Stimulated activated memory B cell treated with anti-CD40 and anti-IgM and Interleukin-4, amounts not matched to agents 10 μg/mL and 1 μg/mL and 100 μg/mL, for 72 hours (primary cell): Measurements from ENCODE around the gene EBF4.
"Not testable (repeated sequence)": the region's sequence is repeated elsewhere in the genome, so short reads cannot be mapped to it uniquely, and the experiment has no call there.

Experiments
- ATAC-seq: fragments of 150-1000 bp; cut with Tn5 transposase; 2 replicates; pipeline ENCODE4 v1.10.0; 2021
- H3K27ac Mint-ChIP-seq: one replicate; pipeline ENCODE4 v1.8.0; 2022; ENCODE audit warnings: mild to moderate bottlenecking, mixed read lengths
- H3K27me3 Mint-ChIP-seq: one replicate; pipeline ENCODE4 v1.8.0; 2022; ENCODE audit warnings: mixed read lengths
- H3K36me3 Mint-ChIP-seq: one replicate; pipeline ENCODE4 v1.8.0; 2022; ENCODE audit warnings: mixed read lengths
- H3K4me1 Mint-ChIP-seq: one replicate; pipeline ENCODE4 v1.8.0; 2022; ENCODE audit warnings: mixed read lengths
- H3K4me3 Mint-ChIP-seq: one replicate; pipeline ENCODE4 v1.8.0; 2022; ENCODE audit warnings: mild to moderate bottlenecking, moderate library complexity, mixed read lengths
- H3K9me3 Mint-ChIP-seq: one replicate; pipeline ENCODE4 v1.8.0; 2022; ENCODE audit warnings: mixed read lengths

EBF4 gene

DNA sequence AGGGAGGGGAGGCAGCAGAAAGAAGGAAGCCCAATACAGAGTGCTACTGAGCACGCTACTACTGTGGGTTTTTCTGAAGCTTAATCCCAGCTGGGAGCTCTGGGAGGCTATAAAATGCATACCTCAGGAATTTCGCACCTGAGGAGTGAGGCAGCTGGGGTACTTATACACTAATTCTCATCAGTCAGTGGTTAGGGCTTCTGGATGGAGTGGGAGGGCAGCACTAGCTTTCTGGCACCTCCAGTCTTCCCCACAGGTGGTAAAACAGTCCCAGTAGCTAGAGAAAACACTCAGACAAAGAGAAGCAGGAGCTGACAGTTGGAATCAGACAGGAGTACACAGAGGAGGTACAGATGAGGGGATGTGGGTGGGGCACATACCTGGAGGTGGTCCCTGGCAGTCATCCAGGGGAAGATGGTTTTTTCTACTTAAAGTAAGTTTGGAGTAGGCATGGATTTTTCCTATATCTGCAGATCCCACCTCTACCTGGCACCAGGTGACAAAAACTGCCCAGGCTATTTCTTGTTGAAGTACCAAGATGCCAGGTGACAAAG, 70.1 kb downstream of the EBF4 start:
- H3K27ac Mint-ChIP-seq = no peak overlapping the region
- ATAC-seq = no peak
- H3K27me3 Mint-ChIP-seq = peaks cover 74% of the 10 kb centered on the region
- H3K36me3 Mint-ChIP-seq = no peaks in the 10 kb centered on the region
- no peaks in the 10 kb centered on the region for H3K4me1 Mint-ChIP-seq
- no peaks in the 10 kb centered on the region for H3K9me3 Mint-ChIP-seq
- H3K4me3 Mint-ChIP-seq = no peak overlapping the region

GRCh38 chr20:2763186-2763585, 70.6 kb downstream of the EBF4 start:
- Mint-ChIP-seq H3K27ac (no peak overlapping the region), H3K4me3 (no peak overlapping the region), H3K9me3 (no peaks in the 10 kb centered on the region), H3K36me3 (no peaks in the 10 kb centered on the region), H3K4me1 (no peaks in the 10 kb centered on the region), H3K27me3 (peaks cover 75% of the 10 kb centered on the region)
- ATAC-seq = no peak

GRCh38 chr20:2767768-2768631, 75.4 kb downstream of the EBF4 start:
- Mint-ChIP-seq H3K27ac (no peak overlapping the region), H3K4me3 (no peak overlapping the region), H3K36me3 (no peaks in the 10 kb centered on the region), H3K4me1 (peaks cover 5% of the 10 kb centered on the region), H3K9me3 (no peaks in the 10 kb centered on the region), H3K27me3 (peaks cover 65% of the 10 kb centered on the region)
- ATAC-seq = no peak

DNA sequence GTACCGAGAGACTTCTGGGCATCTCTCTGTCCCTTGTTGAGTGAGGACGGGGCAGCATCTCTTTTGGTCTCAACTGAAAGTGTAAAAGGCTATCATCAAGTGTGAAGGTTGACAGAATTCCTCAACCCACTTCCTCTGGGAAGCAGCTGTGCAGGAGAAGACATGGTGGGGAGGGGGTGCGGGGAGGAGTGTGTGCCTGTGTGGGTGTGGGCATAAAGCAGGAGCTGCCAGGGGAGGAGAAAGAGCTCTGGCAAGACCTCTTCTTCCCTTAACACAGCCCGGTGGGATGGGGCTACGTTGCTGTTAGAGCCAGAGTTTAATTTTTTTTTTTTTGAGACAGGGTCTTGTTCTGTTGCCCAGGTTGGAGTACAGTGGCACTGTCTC, 76.0 kb downstream of the EBF4 start:
- Mint-ChIP-seq H3K4me1 (peaks cover 8% of the 10 kb centered on the region), H3K36me3 (no peaks in the 10 kb centered on the region), H3K27me3 (peaks cover 65% of the 10 kb centered on the region), H3K9me3 (no peaks in the 10 kb centered on the region), H3K27ac (no peak overlapping the region), H3K4me3 (no peak overlapping the region)
- no peak for ATAC-seq

GRCh38 chr20:2770091-2770490, 77.5 kb downstream of the EBF4 start:
- H3K36me3 Mint-ChIP-seq, H3K9me3 Mint-ChIP-seq, H3K4me1 Mint-ChIP-seq, H3K4me3 Mint-ChIP-seq, ATAC-seq, H3K27ac Mint-ChIP-seq: not testable (repeated sequence)
- peaks cover 72% of the 10 kb centered on the region for H3K27me3 Mint-ChIP-seq

- Mint-ChIP-seq H3K4me1 (peaks cover 8% of the 10 kb centered on the region), H3K9me3 (peaks cover 3% of the 10 kb centered on the region), H3K36me3 (no peaks in the 10 kb centered on the region), H3K27me3 (peaks cover 79% of the 10 kb centered on the region), H3K27ac (no peak overlapping the region), H3K4me3 (no peak overlapping the region)
- ATAC-seq = no peak
Measured at GRCh38 chr20:2771631-2772080, 79.1 kb downstream of the EBF4 start.

DNA sequence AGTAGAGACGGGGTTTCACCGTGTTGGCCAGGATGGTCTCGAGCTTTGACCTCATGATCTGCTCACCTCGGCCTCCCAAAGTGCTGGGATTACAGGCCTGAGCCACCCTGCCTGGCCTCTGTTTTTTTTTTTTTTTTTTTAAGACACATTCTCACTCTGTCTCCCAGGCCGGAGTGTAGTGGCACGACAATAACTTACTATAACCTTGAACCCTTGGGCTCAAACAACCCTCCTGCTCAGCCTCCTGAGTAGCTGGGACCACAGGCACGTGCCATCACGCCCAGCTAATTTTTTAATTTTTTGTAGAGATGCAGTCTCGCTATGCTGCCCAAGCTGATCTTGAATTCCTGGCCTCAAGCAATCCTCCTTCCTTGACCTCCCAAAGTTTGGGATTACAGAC, 81.2 kb downstream of the EBF4 start:
- Mint-ChIP-seq H3K27ac (no peak overlapping the region), H3K27me3 (peaks cover 76% of the 10 kb centered on the region), H3K4me1 (peaks cover 8% of the 10 kb centered on the region), H3K4me3 (no peak overlapping the region), H3K9me3 (peaks cover 6% of the 10 kb centered on the region), H3K36me3 (no peaks in the 10 kb centered on the region)
- no peak for ATAC-seq

GRCh38 chr20:2775139-2775538, 82.6 kb downstream of the EBF4 start:
- Mint-ChIP-seq H3K4me1 (peaks cover 8% of the 10 kb centered on the region), H3K9me3 (peaks cover 6% of the 10 kb centered on the region), H3K27me3 (peaks cover 62% of the 10 kb centered on the region), H3K4me3 (no peak overlapping the region), H3K27ac (no peak overlapping the region), H3K36me3 (no peaks in the 10 kb centered on the region)
- no peak for ATAC-seq

DNA sequence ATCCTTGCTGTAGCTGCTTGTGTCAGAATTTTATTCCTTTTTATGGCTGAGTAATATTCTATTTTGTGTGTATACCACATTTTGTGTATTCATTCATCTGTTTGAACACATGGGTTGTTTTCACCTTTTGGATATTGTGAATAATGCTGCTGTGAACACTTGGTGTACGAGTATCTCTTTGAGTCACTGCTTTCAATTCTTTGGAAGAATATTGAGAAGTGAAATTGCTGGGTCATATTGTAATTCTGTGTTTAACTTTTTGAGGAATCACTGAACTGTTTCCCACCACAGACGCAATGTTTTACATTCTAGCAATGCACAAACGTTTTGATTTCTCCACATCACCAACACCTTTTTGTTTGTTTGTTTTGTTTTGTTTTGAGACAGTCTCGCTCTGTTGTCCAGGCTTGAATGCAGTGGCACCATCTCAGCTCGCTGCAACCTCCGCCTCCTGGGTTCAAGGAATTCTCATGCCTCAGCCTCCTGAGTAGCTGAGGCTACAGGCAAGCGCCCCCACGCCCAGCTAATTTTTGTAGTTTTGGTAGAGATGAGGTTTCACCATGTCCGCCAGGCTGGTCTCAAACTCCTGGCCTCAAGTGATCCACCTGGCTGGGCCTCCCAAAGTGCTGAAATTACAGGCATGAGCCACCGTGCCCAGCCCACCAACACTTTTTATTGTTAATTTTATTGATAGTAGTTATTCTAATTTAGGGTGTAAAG, 86.2 kb downstream of the EBF4 start:
- Mint-ChIP-seq H3K27ac (no peak overlapping the region), H3K27me3 (peaks cover 58% of the 10 kb centered on the region), H3K36me3 (no peaks in the 10 kb centered on the region), H3K4me3 (no peak overlapping the region), H3K4me1 (no peaks in the 10 kb centered on the region), H3K9me3 (peaks cover 6% of the 10 kb centered on the region)
- ATAC-seq = peak; percentile 62

GRCh38 chr20:2780948-2781347, 88.4 kb downstream of the EBF4 start:
- H3K9me3 Mint-ChIP-seq = peaks cover 4% of the 10 kb centered on the region
- no peak overlapping the region for H3K4me3 Mint-ChIP-seq
- no peaks in the 10 kb centered on the region for H3K36me3 Mint-ChIP-seq
- no peak overlapping the region for H3K27ac Mint-ChIP-seq
- H3K27me3 Mint-ChIP-seq = peaks cover 58% of the 10 kb centered on the region
- no peaks in the 10 kb centered on the region for H3K4me1 Mint-ChIP-seq
- ATAC-seq = no peak

GRCh38 chr20:2783908-2784566, 91.5 kb downstream of the EBF4 start:
- no peak overlapping the region for H3K27ac Mint-ChIP-seq
- no peak for ATAC-seq

DNA sequence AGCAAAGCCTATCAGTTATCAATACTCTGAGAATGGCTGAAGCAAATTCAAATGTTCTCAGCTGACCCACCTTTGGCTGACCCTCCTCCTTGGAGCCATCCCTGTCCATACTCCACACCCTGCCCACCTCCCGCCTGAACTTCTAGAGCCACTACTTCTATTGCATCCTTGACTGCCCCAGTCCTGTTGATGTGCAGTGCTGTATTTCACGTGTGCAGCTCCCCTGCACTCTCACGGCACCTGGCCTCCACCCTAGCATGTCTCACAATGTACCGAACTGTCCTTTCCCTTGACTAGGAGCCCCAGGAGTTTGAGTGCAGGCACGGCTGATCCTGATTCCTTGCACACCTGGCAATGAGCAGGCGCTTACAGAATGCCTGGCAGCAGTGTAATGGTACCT, 100.9 kb downstream of the EBF4 start:
- Mint-ChIP-seq H3K27ac (no peak overlapping the region), H3K9me3 (no peaks in the 10 kb centered on the region), H3K36me3 (no peaks in the 10 kb centered on the region), H3K4me3 (no peak overlapping the region), H3K27me3 (peaks cover 77% of the 10 kb centered on the region), H3K4me1 (peaks cover 5% of the 10 kb centered on the region)
- no peak for ATAC-seq

More at GRCh38 chr20:2783908-2784566, 91.5 kb downstream of the EBF4 start:
- H3K4me1 Mint-ChIP-seq = no peaks in the 10 kb centered on the region
- peaks cover 5% of the 10 kb centered on the region for H3K9me3 Mint-ChIP-seq
- H3K36me3 Mint-ChIP-seq = no peaks in the 10 kb centered on the region
- H3K27me3 Mint-ChIP-seq = peaks cover 50% of the 10 kb centered on the region
- no peak overlapping the region for H3K4me3 Mint-ChIP-seq

- no peaks in the 10 kb centered on the region for H3K9me3 Mint-ChIP-seq
- peaks cover 77% of the 10 kb centered on the region for H3K27me3 Mint-ChIP-seq
- no peak overlapping the region for H3K4me3 Mint-ChIP-seq
- H3K27ac Mint-ChIP-seq = no peak overlapping the region
- ATAC-seq = no peak
- H3K4me1 Mint-ChIP-seq = peaks cover 11% of the 10 kb centered on the region
- no peaks in the 10 kb centered on the region for H3K36me3 Mint-ChIP-seq
Measured at GRCh38 chr20:2794202-2794748, 101.7 kb downstream of the EBF4 start.

DNA sequence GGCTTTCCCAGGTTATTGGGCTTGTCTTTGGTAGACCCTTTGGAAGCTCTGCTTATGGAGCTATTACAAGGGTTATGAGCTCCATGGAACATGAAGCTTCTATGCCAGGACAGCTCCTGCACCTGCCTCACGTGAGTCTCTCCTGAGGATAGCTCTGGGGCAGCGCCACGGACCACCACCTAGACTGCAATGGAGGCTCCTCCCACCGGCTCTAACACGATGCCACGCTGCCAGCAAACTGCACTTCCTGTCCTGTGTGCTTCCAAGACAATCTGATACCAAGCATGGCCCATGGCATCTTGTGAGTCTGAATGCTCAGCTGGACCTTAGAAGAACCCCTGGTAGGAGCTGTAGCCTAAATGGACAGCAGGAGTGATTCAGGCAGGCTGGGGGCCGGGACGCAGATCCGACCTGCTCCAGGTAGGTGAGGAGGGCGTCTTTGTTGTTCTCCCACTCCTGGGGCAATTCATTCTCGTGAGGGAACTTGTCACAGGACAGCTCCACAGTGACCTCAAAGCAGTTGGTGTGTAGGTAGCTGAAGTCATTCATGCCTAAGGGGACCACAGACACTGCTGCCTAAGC, 102.4 kb downstream of the EBF4 start:
- no peak overlapping the region for H3K4me3 Mint-ChIP-seq
- H3K4me1 Mint-ChIP-seq = peaks cover 18% of the 10 kb centered on the region
- H3K36me3 Mint-ChIP-seq = no peaks in the 10 kb centered on the region
- H3K27ac Mint-ChIP-seq = no peak overlapping the region
- H3K27me3 Mint-ChIP-seq = peaks cover 80% of the 10 kb centered on the region
- no peaks in the 10 kb centered on the region for H3K9me3 Mint-ChIP-seq
- no peak for ATAC-seq

DNA sequence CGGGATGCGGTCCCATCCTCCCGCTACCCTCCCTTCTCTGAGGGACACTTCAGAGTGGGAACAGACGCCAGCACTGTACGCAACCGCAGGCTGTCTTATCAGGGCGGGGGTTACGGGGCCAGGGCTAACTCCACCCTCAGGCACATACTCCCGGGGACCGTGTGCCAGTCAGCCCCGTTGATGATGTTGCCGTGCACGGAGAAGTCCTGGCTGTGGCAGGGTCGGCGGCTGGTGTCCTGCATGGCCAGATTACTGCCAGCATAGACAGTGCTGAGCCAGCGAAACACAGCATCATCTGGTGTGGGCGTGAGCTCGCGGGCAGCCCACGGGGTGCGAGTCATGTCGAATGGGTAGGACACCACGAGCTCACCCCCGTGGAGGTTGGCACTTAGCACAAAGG, 102.9 kb downstream of the EBF4 start:
- Mint-ChIP-seq H3K9me3 (no peaks in the 10 kb centered on the region), H3K36me3 (no peaks in the 10 kb centered on the region), H3K4me1 (peaks cover 21% of the 10 kb centered on the region), H3K4me3 (no peak overlapping the region), H3K27me3 (peaks cover 80% of the 10 kb centered on the region), H3K27ac (no peak overlapping the region)
- ATAC-seq = no peak
